HepG2 (cell line): Measurements from ENCODE around the gene SFXN1. TPM values are rescaled to one million over a fixed set of nuclear protein-coding genes. Genes with fewer than 3 reads are reported as not detected.

Source experiments
- ATAC-seq: fragments of 200-7000 bp; cut with Tn5 transposase; 3 replicates; pipeline ENCODE4 v1.9.1; 2020; ENCODE audit warnings: mild to moderate bottlenecking, moderate library complexity
- BruUV-seq: library from RNA; stranded (reverse); fragments of 400-500 nt; replicated peaks from 2 replicates; lab custom pipeline; 2021; lab: Mats Ljungman, UMichigan
- CTCF ChIA-PET: fragments of 300-600 bp; formaldehyde crosslinking; extraction: SDS; loops from one replicate; lab custom pipeline; 2021; ENCODE audit warnings: low total read pairs, inconsistent platforms, low intra/inter-chr PET ratio; lab: Yijun Ruan, JAX
- POLR2A ChIA-PET: fragments of 350-600 bp; sonication (Branson Sonifier 250); formaldehyde crosslinking; loops from one replicate; lab custom pipeline; 2020; ENCODE audit warnings: antibody characterized with exemption, inconsistent platforms; lab: Yijun Ruan, JAX
- DNase-seq: peaks from one replicate; pipeline ENCODE4 v3.0.0-alpha.2; 2015; ENCODE audit warnings: low spot score
- FAIRE-seq: peaks from 3 replicates; lab custom pipeline; 2011; peaks lifted over from hg19 to GRCh38; lab: Jason Lieb, UNC
- H2AFZ ChIP-seq: one replicate; pipeline ENCODE4 v1.6.1; 2011; ENCODE audit warnings: low read length, inconsistent platforms
- H3K27ac ChIP-seq: fragments of 300-600 bp; 3 replicates; pipeline ENCODE4 v1.8.0; 2011; ENCODE audit warnings: mixed run types, mild to moderate bottlenecking, mixed read lengths, low read length, inconsistent platforms; ENCODE audit not compliant: insufficient read depth; ENCODE audit errors: extremely low read length
- H3K27me3 ChIP-seq, 2 experiments: fragments of 200-600 bp in 1 of 2; 2 replicates in 1 of 2; 3 replicates in 1 of 2; pipeline versions ENCODE4 v1.6.0 to v1.8.0; 2011; ENCODE audit warnings: low read length in 2 of 2, mild to moderate bottlenecking in 2 of 2, moderate library complexity in 2 of 2, inconsistent platforms in 1 of 2; ENCODE audit not compliant: insufficient read depth in 2 of 2, control insufficient read depth in 1 of 2
- H3K36me3 ChIP-seq, 2 experiments: fragments of 200-600 bp in 1 of 2; replicated peaks in 1 of 2; 2 replicates in 1 of 2; 3 replicates in 1 of 2; pipeline versions ENCODE4 v1.5.1 to v1.8.0; 2011; ENCODE audit warnings: low read length in 2 of 2, inconsistent platforms in 1 of 2; ENCODE audit not compliant: insufficient read depth in 2 of 2, control insufficient read depth in 1 of 2
- H3K4me1 ChIP-seq: 2 replicates; pipeline ENCODE4 v1.5.1; 2012; ENCODE audit warnings: low read length, inconsistent platforms; ENCODE audit not compliant: insufficient read depth
- H3K4me2 ChIP-seq: 2 replicates; pipeline ENCODE4 v1.6.0; 2011; ENCODE audit warnings: low read depth, low read length, inconsistent platforms
- H3K4me3 ChIP-seq, 3 experiments: fragments of 200-600 bp in 1 of 3; sonication (generic), shearing (Covaris generic) in 1 of 3; replicated peaks in 1 of 3; 2 replicates each; pipeline ENCODE4 v1.5.1; 2011 to 2016; ENCODE audit warnings: low read length in 3 of 3, inconsistent platforms in 2 of 3, low read depth in 2 of 3, mild to moderate bottlenecking in 2 of 3, control low read depth in 1 of 3, mixed read lengths in 1 of 3; ENCODE audit not compliant: insufficient read depth in 1 of 3
- H3K79me2 ChIP-seq: one replicate; pipeline ENCODE4 v1.6.1; 2011; ENCODE audit warnings: low read length, inconsistent platforms; ENCODE audit not compliant: insufficient read depth
- H3K9ac ChIP-seq: 2 replicates; pipeline ENCODE4 v1.6.0; 2011; ENCODE audit warnings: mild to moderate bottlenecking, low read depth, low read length, inconsistent platforms; ENCODE audit not compliant: insufficient read depth
- H3K9me3 ChIP-seq: 2 replicates; pipeline ENCODE4 v1.5.1; 2012; ENCODE audit warnings: mild to moderate bottlenecking, low read length
- H4K20me1 ChIP-seq: 2 replicates; pipeline ENCODE4 v1.6.0; 2011; ENCODE audit warnings: inconsistent platforms, mild to moderate bottlenecking, low read length, moderate library complexity; ENCODE audit not compliant: insufficient read depth
- BRCA1 ChIP-seq: sonication (generic); formaldehyde crosslinking; IDR thresholded peaks from 2 replicates; pipeline ENCODE4 v1.4.0; 2020; ENCODE audit warnings: missing genetic modification reagents
- GRHL1 ChIP-seq: sonication (generic); formaldehyde crosslinking; conservative IDR thresholded peaks from 2 replicates; pipeline ENCODE4 v1.8.0; 2022; ENCODE audit warnings: missing genetic modification reagents
- HOXA5 ChIP-seq: sonication (generic); formaldehyde crosslinking; IDR thresholded peaks from 2 replicates; pipeline ENCODE4 v1.4.0; 2020; ENCODE audit warnings: missing genetic modification reagents
- ISX ChIP-seq: sonication (generic); formaldehyde crosslinking; conservative IDR thresholded peaks from 2 replicates; pipeline ENCODE4 v1.5.0; 2020; ENCODE audit warnings: missing genetic modification reagents
- SRSF1 ChIP-seq: fragments of 200-400 bp; formaldehyde crosslinking; optimal IDR thresholded peaks from 2 replicates; pipeline ENCODE3; 2017; ENCODE audit warnings: mild to moderate bottlenecking, low read depth, low read length, moderate library complexity
- SUZ12 ChIP-seq: fragments of 150-350 bp; IDR thresholded peaks from 2 replicates; pipeline ENCODE4 v1.6.1; 2014; ENCODE audit warnings: low read depth, low read length
- TSC22D2 ChIP-seq: sonication (generic); formaldehyde crosslinking; IDR thresholded peaks from 2 replicates; pipeline ENCODE4 v1.5.1; 2020; ENCODE audit warnings: missing genetic modification reagents, mild to moderate bottlenecking, borderline replicate concordance
- ZNF124 ChIP-seq: sonication (generic); formaldehyde crosslinking; IDR thresholded peaks from 2 replicates; pipeline ENCODE4 v1.4.0; 2020; ENCODE audit warnings: missing genetic modification reagents
- ZNF160 ChIP-seq: sonication (generic); formaldehyde crosslinking; IDR thresholded peaks from 2 replicates; pipeline ENCODE4 v1.8.0; 2022; ENCODE audit warnings: mild to moderate bottlenecking, inconsistent platforms, missing genetic modification reagents
- ZNF343 ChIP-seq: sonication (generic); formaldehyde crosslinking; IDR thresholded peaks from 2 replicates; pipeline ENCODE4 v1.4.0; 2020; ENCODE audit warnings: mild to moderate bottlenecking, missing genetic modification reagents
- ZNF432 ChIP-seq: sonication (generic); formaldehyde crosslinking; IDR thresholded peaks from 2 replicates; pipeline ENCODE4 v1.5.0; 2020; ENCODE audit warnings: missing genetic modification reagents, mild to moderate bottlenecking, borderline replicate concordance
- ZNF597 ChIP-seq: sonication (generic); formaldehyde crosslinking; IDR thresholded peaks from 2 replicates; pipeline ENCODE4 v1.5.0; 2020; ENCODE audit warnings: missing genetic modification reagents
- ZNF629 ChIP-seq: sonication (generic); formaldehyde crosslinking; conservative IDR thresholded peaks from 2 replicates; pipeline ENCODE4 v1.5.0; 2020; ENCODE audit warnings: missing genetic modification reagents
- ZSCAN30 ChIP-seq: sonication (generic); formaldehyde crosslinking; IDR thresholded peaks from 2 replicates; pipeline ENCODE4 v1.5.0; 2020; ENCODE audit warnings: mild to moderate bottlenecking, missing genetic modification reagents
- WGBS: methylation state at CpG from one replicate; pipeline ENCODE4 v1.1.6; 2017; ENCODE audit warnings: low lambda C conversion rate; 5-methylcytosine and 5-hydroxymethylcytosine counted together
- in situ Hi-C: cut with HindIII; loops from 2 replicates; pipeline ENCODE4 v1.10.0; 2017; ENCODE audit warnings: low pct_unique_long_range_greater_than_20kb; ENCODE audit not compliant: extremely low pct_ligation_motif_present
- intact Hi-C: fragments of 100-400 bp; cut with micrococcal nuclease; formaldehyde crosslinking; loops from one replicate; pipeline ENCODE4 v1.10.0; 2022; ENCODE audit not compliant: unreplicated experiment
- polyA plus RNA-seq, 8 experiments: library from polyadenylated mRNA; depleted of rRNA in 3 of 8; stranded (reverse) in 7 of 8; unstranded in 1 of 8; fragments of >200 nt; fragmentation: Illumina TruSeq in 4 of 8; extraction: Trizol in 4 of 8; gene quantifications; 2 replicates each; pipeline versions ENCODE4 v1.2.1 to v1.2.3, GENCODE V29; 2011 to 2016; ENCODE audit warnings: low read depth in 4 of 8, missing spikeins in 1 of 8, mixed read lengths in 1 of 8; ENCODE audit not compliant: insufficient read depth in 1 of 8
- total RNA-seq, 5 experiments: library from RNA; depleted of rRNA; stranded (reverse); fragments of >200 nt; fragmentation: Illumina TruSeq; extraction: Trizol; gene quantifications; 2 replicates each; pipeline ENCODE4 v1.2.3, GENCODE V29; 2016; ENCODE audit warnings: low read depth in 1 of 5
- TF ChIP-seq, protein P1 (sequence below): sonication (generic); formaldehyde crosslinking; IDR thresholded peaks from 2 replicates; pipeline ENCODE4 v1.8.1; 2022; ENCODE audit warnings: low read depth, mild to moderate bottlenecking, missing genetic modification reagents

SFXN1 gene
- total and polyA plus RNA-seq, 2 of the 13 experiments (the other 11 are each of a cell fraction or from before 2014, with no cell fraction given), result 122 to 135 TPM

GRCh38 chr5:175519006-175519405, 40.6 kb downstream of the SFXN1 start:
- TF ChIP-seq ISX (CRISPR knock-in tag) (no peak), SRSF1 (no peak), ZNF629 (CRISPR knock-in tag) (no peak), ZNF160 (no peak)
- TF ChIP-seq, all 625 proteins: peak for 0
- no peak for FAIRE-seq
- no peaks in the 10 kb centered on the region for H3K9me3 ChIP-seq
- no peaks in the 10 kb centered on the region for H4K20me1 ChIP-seq
- no peaks in the 10 kb centered on the region for H3K27me3 ChIP-seq
- 96% methylated on average over 2 of the region's 2 CpGs for WGBS
- no peaks in the 10 kb centered on the region for H3K79me2 ChIP-seq
- ChIA-PET POLR2A (interaction anchor here (0.7 kb wide), 1 partner anchor 569 kb away, joined by 3 read pairs; no protein-coding TSS in a partner anchor), CTCF (no interaction called here)
- no peak overlapping the region for H2AFZ ChIP-seq
- H3K36me3 ChIP-seq, result peaks cover 33 to 84% of the 10 kb centered on the region in 2 experiments
- in situ Hi-C loops, result no loop called here
- no peak overlapping the region for H3K4me2 ChIP-seq
- no peak overlapping the region for H3K27ac ChIP-seq
- DNase-seq, result no peak
- TSS peak; percentile 10 for BruUV-seq
- no peak overlapping the region for H3K4me3 ChIP-seq
- no peak overlapping the region for H3K9ac ChIP-seq
- no peaks in the 10 kb centered on the region for H3K4me1 ChIP-seq
- intact Hi-C loops, result no loop called here
- no peak for ATAC-seq

- Histone ChIP-seq H3K4me1 (no peaks in the 10 kb centered on the region), H2AFZ (no peak overlapping the region), H3K9ac (no peak overlapping the region), H3K27me3 (no peaks in the 10 kb centered on the region), H4K20me1 (no peaks in the 10 kb centered on the region), H3K79me2 (no peaks in the 10 kb centered on the region), H3K9me3 (no peaks in the 10 kb centered on the region), H3K4me3 (no peak overlapping the region), H3K4me2 (no peak overlapping the region), H3K36me3 (peaks cover 30 to 80% of the 10 kb centered on the region in 2 experiments), H3K27ac (no peak overlapping the region)
- CTCF ChIA-PET, result no interaction called here
- FAIRE-seq (no peak), DNase-seq (no peak), ATAC-seq (no peak)
- WGBS, result 93% methylated on average over 3 of the region's 5 CpGs
- in situ Hi-C loops, result no loop called here
- intact Hi-C loops, result no loop called here
- POLR2A ChIA-PET, result no interaction called here
- no TSS peak for BruUV-seq
- no peak for TF ChIP-seq BRCA1 (CRISPR knock-in tag)
- no peak for TF ChIP-seq SUZ12
- TF ChIP-seq ZNF343 (CRISPR knock-in tag), result no peak
- no peak for TF ChIP-seq ZNF124 (CRISPR knock-in tag)
- no peak for TF ChIP-seq HOXA5
- no peak for TF ChIP-seq ZNF432 (CRISPR knock-in tag)
- TF ChIP-seq TSC22D2 (CRISPR knock-in tag), result no peak
- TF ChIP-seq ZNF597, result no peak
- TF ChIP-seq, protein P1, sequence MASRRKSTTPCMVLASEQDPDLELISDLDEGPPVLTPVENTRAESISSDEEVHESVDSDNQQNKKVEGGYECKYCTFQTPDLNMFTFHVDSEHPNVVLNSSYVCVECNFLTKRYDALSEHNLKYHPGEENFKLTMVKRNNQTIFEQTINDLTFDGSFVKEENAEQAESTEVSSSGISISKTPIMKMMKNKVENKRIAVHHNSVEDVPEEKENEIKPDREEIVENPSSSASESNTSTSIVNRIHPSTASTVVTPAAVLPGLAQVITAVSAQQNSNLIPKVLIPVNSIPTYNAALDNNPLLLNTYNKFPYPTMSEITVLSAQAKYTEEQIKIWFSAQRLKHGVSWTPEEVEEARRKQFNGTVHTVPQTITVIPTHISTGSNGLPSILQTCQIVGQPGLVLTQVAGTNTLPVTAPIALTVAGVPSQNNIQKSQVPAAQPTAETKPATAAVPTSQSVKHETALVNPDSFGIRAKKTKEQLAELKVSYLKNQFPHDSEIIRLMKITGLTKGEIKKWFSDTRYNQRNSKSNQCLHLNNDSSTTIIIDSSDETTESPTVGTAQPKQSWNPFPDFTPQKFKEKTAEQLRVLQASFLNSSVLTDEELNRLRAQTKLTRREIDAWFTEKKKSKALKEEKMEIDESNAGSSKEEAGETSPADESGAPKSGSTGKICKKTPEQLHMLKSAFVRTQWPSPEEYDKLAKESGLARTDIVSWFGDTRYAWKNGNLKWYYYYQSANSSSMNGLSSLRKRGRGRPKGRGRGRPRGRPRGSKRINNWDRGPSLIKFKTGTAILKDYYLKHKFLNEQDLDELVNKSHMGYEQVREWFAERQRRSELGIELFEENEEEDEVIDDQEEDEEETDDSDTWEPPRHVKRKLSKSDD (CRISPR knock-in tag), result no peak
- TF ChIP-seq ZSCAN30 (CRISPR knock-in tag), result no peak
- no peak for TF ChIP-seq GRHL1
These were observed 42.0 kb downstream of the SFXN1 start for GRCh38 chr5:175520321-175520720.
